ENCODE measurements around the gene FUS. TPM values are rescaled to one million over a fixed set of nuclear protein-coding genes. Genes with fewer than 3 reads are reported as not detected.

The FUS gene
- total and polyA plus RNA-seq, 9 of the 15 experiments (the other 6 are each of a cell fraction or from before 2014, with no cell fraction given) = 43.9 to 575 (median 87.2) TPM

- TF ChIP-seq ELK3 (CRISPR knock-in tag; IDR thresholded peaks at IDR 0.05) (no peak), XRCC5 (IDR thresholded peaks at IDR 0.05; ENCODE audit: low read depth, low read length) (peak; percentile 96), HDGF (IDR thresholded peaks at IDR 0.05) (no peak), HNRNPH1 (optimal IDR thresholded peaks at IDR 0.05; ENCODE audit: low read depth, low read length) (no peak), NCOA6 (IDR thresholded peaks at IDR 0.05) (no peak), ZNF184 (CRISPR knock-in tag; IDR thresholded peaks at IDR 0.05) (no peak), SMARCA4 (IDR thresholded peaks at IDR 0.05) (no peak), CHD4 (IDR thresholded peaks at IDR 0.05; ENCODE audit: insufficient read depth, insufficient replicate concordance, low read depth, low read length, poor library complexity, severe bottlenecking) (no peak), E2F3 (CRISPR knock-in tag; IDR thresholded peaks at IDR 0.05) (peak; percentile 38; the same call in 1 of the 2 replicates), KDM2B (CRISPR knock-in tag; IDR thresholded peaks at IDR 0.05) (no peak), IFI16 (CRISPR knock-in tag; IDR thresholded peaks at IDR 0.05) (no peak), PHF8 (IDR thresholded peaks at IDR 0.05; ENCODE audit: borderline replicate concordance, low read length) (peak; percentile 40; the same call in 1 of the 2 replicates), RHOXF2B (CRISPR knock-in tag; conservative IDR thresholded peaks at IDR 0.05) (no peak), CAMTA2 (CRISPR knock-in tag; conservative IDR thresholded peaks at IDR 0.05) (no peak), ZNF124 (CRISPR knock-in tag; IDR thresholded peaks at IDR 0.05) (no peak), KDM4B (IDR thresholded peaks at IDR 0.05; ENCODE audit: borderline replicate concordance in 2 of 2, low read depth in 1 of 2) (no peak), E2F5 (CRISPR knock-in tag; IDR thresholded peaks at IDR 0.05) (no peak), ZFP1 (CRISPR knock-in tag; IDR thresholded peaks at IDR 0.05) (no peak), GATA2 (CRISPR knock-in tag; IDR thresholded peaks at IDR 0.05) (no peak), SRF (CRISPR knock-in tag; IDR thresholded peaks at IDR 0.05) (no peak), ZBED1 (IDR thresholded peaks at IDR 0.05) (no peak), HDAC2 (IDR thresholded peaks at IDR 0.05) (0 out of 2 replicates have a peak, but pooled peaks have one; percentile 22), YY1 (IDR thresholded peaks at IDR 0.05; ENCODE audit: borderline replicate concordance in 1 of 3, control insufficient read depth in 1 of 3, extremely low read depth in 1 of 3, insufficient read depth in 3 of 3, insufficient read length in 1 of 3, insufficient replicate concordance in 2 of 3, low read depth in 1 of 3, low read length in 2 of 3) (peak in 1 of 3 experiments; percentile 75), CCAR2 (IDR thresholded peaks at IDR 0.05; ENCODE audit: low read depth, low read length) (no peak), MAX (CRISPR knock-in tag; IDR thresholded peaks at IDR 0.05) (peak; percentile 96), CBFB (CRISPR knock-in tag; IDR thresholded peaks at IDR 0.05) (no peak), ZEB2 (IDR thresholded peaks at IDR 0.05) (no peak), ZNF347 (CRISPR knock-in tag; IDR thresholded peaks at IDR 0.05; ENCODE audit: low read depth) (no peak)
Measured at GRCh38 chr16:31142109-31143010, 37.6 kb upstream of the FUS start (continued).
